Metanephros (tissue), 2 donors: ENCODE data around the gene HOXA10. TPM values are rescaled to one million over a fixed set of nuclear protein-coding genes. Genes with fewer than 3 reads are reported as not detected.

Experiments used
- small RNA-seq: library from RNA; depleted of rRNA; stranded (forward); fragments of <200 nt; gene quantifications from one replicate; pipeline ENCODE3, GENCODE V24; 2014; ENCODE audit warnings: low replicate concordance
- total RNA-seq: library from RNA; depleted of rRNA; stranded (reverse); fragments of >200 nt; gene quantifications from one replicate; pipeline ENCODE4 v1.2.3, GENCODE V29; 2014

HOXA10 gene
- total RNA-seq = 98.8 TPM

GRCh38 chr7:27173956-27174873 is at the start of gene HOXA10:
Gene HOXA10 (minus strand): TSS chr7:27174320. CDS start chr7:27174306, 14 bp downstream.

GRCh38 chr7:27199849-27200760 is 26.0 kb upstream of the HOXA10 start, which contains the start of gene HOXA13:
Gene HOXA13 (minus strand): TSS chr7:27200091. CDS start chr7:27200077, 14 bp downstream.

GRCh38 chr7:27185013-27185853 is 11.1 kb upstream of the HOXA10 start, which contains the start of gene HOXA11:
Gene HOXA11 (minus strand): TSS chr7:27185232. CDS start chr7:27185144, 88 bp downstream.

GRCh38 chr7:27165089-27165995 is 8.8 kb downstream of the HOXA10 start, which contains the start of gene HOXA9:
Gene HOXA9 (minus strand): TSS chr7:27165537. CDS start chr7:27165457, 80 bp downstream.

GRCh38 chr7:27156508-27156898 is 17.6 kb downstream of the HOXA10 start, which contains the start of gene HOXA7:
Gene HOXA7 (minus strand): TSS chr7:27156675. CDS start chr7:27156545, 130 bp downstream.

GRCh38 chr7:27151931-27152815 is 21.9 kb downstream of the HOXA10 start, which contains the start of gene HOXA3:
Gene HOXA3 (minus strand): TSS chr7:27152583. CDS start chr7:27110640, 41,943 bp downstream.

GRCh38 chr7:27147199-27148030 is 26.7 kb downstream of the HOXA10 start, which contains the start of gene HOXA6:
Gene HOXA6 (minus strand): TSS chr7:27147774. CDS start chr7:27147749, 25 bp downstream.

GRCh38 chr7:27143023-27143949 is 30.8 kb downstream of the HOXA10 start, which contains the start of gene HOXA5:
Gene HOXA5 (minus strand): TSS chr7:27143681. CDS start chr7:27143607, 74 bp downstream.

GRCh38 chr7:27130540-27131389 is 43.4 kb downstream of the HOXA10 start, which contains the start of gene HOXA4:
Gene HOXA4 (minus strand): TSS chr7:27130757. CDS start chr7:27130733, 24 bp downstream.

Small RNA genes lying within 50 kb of the gene (small RNA-seq; reads per million reads assigned to genes)
- gene AC004080.5 (not detected), gene RF02140 (not detected), gene RF02141 (not detected)

Other genes starting within 250 kb of the HOXA10 start
- gene HOXA1, start 78.3 kb downstream of the HOXA10 start, total RNA-seq = 1.7 TPM
- gene HOXA2, start 71.6 kb downstream of the HOXA10 start, total RNA-seq = 4.0 TPM
- gene HOXA4, start 43.6 kb downstream of the HOXA10 start, total RNA-seq = 3.7 TPM
- 42.4 TPM for gene HOXA5, start 30.6 kb downstream of the HOXA10 start, total RNA-seq
- 72.5 TPM for gene HOXA6, start 26.5 kb downstream of the HOXA10 start, total RNA-seq
- 77.4 TPM for gene HOXA3, start 21.7 kb downstream of the HOXA10 start, total RNA-seq
- gene HOXA7, start 17.6 kb downstream of the HOXA10 start, total RNA-seq = 10.2 TPM
- 61.6 TPM for gene HOXA9, start 8.8 kb downstream of the HOXA10 start, total RNA-seq
- gene HOXA11, start 10.9 kb upstream of the HOXA10 start, total RNA-seq = 25.5 TPM
- not detected for gene HOXA13, start 25.8 kb upstream of the HOXA10 start, total RNA-seq
- not detected for gene EVX1, start 68.5 kb upstream of the HOXA10 start, total RNA-seq